ENCODE measurements around the gene TMX4.
"Not testable (repeated sequence)": the region's sequence is repeated elsewhere in the genome, so short reads cannot be mapped to it uniquely, and the experiment has no call there.

TMX4 gene

DNA sequence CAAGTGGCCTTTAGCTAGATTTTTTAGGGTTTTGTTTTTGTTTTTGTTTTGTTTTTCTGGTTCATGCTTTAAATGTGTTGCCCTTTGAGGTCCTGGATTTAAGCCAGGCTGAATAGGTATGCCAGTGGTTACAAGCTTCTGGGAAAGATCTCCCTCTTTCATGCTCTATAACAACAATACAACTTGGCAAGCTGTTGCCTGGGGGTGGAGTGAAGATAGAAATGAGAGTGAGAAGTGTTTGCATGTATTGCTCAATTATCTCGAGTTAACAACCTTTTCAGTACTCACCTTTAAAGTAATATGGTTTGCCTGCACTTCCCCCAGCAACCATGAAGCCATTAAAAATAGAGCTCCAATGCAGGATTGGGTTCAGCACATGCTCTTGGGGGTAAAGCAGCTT lies 60.1 kb downstream of the TMX4 start:
- DNase-seq: no peak

DNA sequence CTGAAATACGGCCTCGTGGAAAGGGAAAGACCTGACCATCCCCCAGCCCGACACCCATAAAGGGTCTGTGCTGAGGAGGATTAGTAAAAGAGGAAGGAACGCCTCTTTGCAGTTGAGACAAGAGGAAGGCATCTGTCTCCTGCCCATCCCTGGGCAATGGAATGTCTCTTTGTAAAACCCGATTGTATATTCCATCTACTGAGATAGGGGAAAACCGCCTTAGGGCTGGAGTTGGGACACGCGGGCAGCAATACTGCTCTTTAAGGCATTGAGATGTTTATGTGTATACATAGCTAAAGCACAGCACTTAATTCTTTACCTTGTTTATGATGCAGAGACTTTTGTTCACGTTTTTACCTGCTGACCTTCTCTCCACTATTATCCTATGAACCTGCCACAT lies 63.0 kb downstream of the TMX4 start:
- DNase-seq: not testable (repeated sequence)

- DNase-seq: no peak
Measured at GRCh38 chr20:7950387-7950786, 69.2 kb downstream of the TMX4 start.

GRCh38 chr20:7943891-7944290 lies 75.7 kb downstream of the TMX4 start:
- no peak for DNase-seq

- DNase-seq: no peak
Measured at GRCh38 chr20:7940341-7940740, 79.2 kb downstream of the TMX4 start, which contains the start of gene HAO1. Gene HAO1, minus strand, starts transcription at chr20:7940458. Its CDS starts 36 bp downstream, at chr20:7940422.

DNA sequence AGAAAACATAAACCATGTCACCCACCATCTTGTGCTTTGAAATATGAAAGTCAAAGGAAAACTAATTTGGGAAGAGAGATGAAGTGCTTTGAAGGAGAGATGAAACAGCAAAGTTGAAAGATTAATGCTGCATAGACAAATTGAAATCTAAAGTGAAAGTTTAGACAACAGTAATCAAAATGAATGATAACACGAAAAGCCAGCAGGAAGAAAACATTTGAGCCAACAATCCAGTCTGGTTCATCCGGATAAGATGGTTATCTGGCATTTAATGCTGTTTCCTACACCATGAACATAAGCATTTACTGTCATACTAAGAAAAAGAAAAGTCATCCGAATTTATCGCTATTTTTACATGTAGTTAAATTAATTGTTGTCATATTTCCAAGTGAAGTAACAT lies 79.9 kb downstream of the TMX4 start:
- no peak for DNase-seq

DNA sequence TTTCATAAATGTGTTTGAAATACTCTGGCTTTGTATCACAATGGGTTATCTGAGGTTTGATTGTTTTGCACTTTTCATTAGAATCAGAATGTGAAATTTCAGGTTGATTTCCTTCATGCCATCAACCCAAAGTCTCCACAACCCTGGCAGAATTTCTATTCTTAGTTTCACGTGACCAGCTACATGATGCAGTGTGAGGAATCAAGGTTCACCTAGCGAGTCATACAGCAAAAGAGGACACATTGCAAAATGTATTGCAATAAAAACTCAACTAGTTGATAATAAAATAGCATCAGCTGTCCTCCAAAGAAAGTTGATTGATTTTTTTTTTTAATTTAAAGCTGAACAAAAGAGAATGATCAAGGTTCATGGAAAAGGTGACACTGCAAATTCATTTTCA lies 81.5 kb downstream of the TMX4 start:
- DNase-seq: no peak

DNA sequence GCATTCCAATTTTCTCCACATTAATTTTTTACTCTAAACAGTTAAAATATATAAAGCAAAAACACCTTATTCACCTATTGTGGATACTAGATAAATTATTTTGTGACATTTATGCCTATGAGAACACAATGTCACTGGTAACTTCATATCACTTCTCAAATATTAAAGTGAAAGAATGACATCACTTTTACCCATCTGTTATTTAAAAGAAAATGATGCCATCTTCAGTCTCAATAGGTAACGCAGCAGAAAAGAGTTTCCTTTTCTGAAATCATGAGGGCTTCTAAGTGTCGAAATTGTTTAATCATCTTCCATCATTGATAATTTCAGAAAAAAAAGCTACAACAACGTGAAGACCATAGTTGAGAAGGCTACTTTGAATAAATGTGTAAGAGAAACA lies 82.2 kb downstream of the TMX4 start:
- DNase-seq: no peak

GRCh38 chr20:7935027-7935551 lies 84.5 kb downstream of the TMX4 start:
- DNase-seq: no peak

DNA sequence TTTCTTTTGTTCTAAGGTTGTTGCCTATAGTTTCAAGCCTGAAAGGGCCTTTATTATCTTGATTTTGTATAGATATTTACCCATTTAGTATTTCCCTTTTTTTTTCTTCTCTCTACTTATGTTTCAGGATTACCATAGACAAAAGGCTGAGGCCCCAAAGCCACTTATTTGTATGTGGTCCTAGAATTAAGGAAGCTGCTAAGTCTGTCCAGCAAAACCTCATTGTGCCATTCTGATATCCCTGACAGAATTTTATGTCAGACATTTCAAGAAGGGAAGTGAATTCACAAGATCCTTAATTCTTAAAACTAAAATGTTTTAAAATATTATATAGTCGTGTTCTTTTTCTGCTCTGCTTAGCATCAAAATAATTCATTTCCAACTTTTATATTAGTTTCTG lies 86.2 kb downstream of the TMX4 start:
- no peak for DNase-seq

GRCh38 chr20:7930343-7930742 lies 89.2 kb downstream of the TMX4 start:
- no peak for DNase-seq
